WI38 (cell line): ENCODE data around the gene GNAT3.

Experiments used
- H3K4me3 ChIP-seq: 2 replicates; pipeline ENCODE4 v1.5.1; 2011; ENCODE audit warnings: low read depth, mild to moderate bottlenecking, control low read depth, low read length
- CTCF ChIP-seq: IDR thresholded peaks from 2 replicates; pipeline ENCODE4 v1.5.1; 2012; ENCODE audit warnings: low read depth, mild to moderate bottlenecking, control low read depth, low read length

GNAT3 gene

GRCh38 chr7:80480566-80480965, 31.3 kb downstream of the GNAT3 start:
- no peak overlapping the region for H3K4me3 ChIP-seq
- TF ChIP-seq CTCF, result no peak

- no peak for TF ChIP-seq CTCF
- no peak overlapping the region for H3K4me3 ChIP-seq
These were observed 33.2 kb downstream of the GNAT3 start for GRCh38 chr7:80478683-80479082.

- TF ChIP-seq CTCF, result no peak
- H3K4me3 ChIP-seq, result no peak overlapping the region
These were observed 35.8 kb downstream of the GNAT3 start for GRCh38 chr7:80476035-80476434.

- no peak overlapping the region for H3K4me3 ChIP-seq
- no peak for TF ChIP-seq CTCF
These were observed 36.5 kb downstream of the GNAT3 start for GRCh38 chr7:80475383-80475782.

GRCh38 chr7:80473751-80474150, 38.1 kb downstream of the GNAT3 start:
- no peak overlapping the region for H3K4me3 ChIP-seq
- no peak for TF ChIP-seq CTCF

GRCh38 chr7:80472491-80473200, 39.2 kb downstream of the GNAT3 start:
- H3K4me3 ChIP-seq, result no peak overlapping the region
- no peak for TF ChIP-seq CTCF

- no peak for TF ChIP-seq CTCF
These were observed 42.7 kb downstream of the GNAT3 start for GRCh38 chr7:80468931-80469714.

More at GRCh38 chr7:80468931-80469714, 42.7 kb downstream of the GNAT3 start:
- no peak overlapping the region for H3K4me3 ChIP-seq
